ENCODE results near the gene ZNF521.

Gene ZNF521

DNA sequence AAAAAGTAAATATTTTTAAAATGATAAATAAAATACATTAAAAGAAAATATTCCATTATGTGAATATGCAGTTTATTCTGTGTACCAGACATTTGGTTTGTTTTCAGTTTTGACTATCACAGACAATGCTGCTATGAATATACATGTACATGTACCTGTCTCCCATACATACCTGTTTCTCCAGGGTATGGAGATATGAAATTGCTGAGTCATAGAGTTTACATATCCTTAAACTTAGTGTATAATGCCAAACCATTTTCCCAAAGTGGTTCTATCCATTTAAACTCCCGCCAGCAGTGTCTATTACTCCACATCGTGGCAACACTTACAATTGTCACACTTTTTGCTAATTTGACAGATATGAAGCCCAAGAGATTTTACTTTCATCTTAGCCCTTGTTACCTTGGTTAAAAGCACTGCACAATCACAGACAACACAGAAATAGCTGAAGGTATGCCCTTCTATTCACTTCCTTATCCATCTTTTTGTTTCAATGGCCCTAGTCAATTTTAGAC is 56.3 kb downstream of the ZNF521 start:
- Histone ChIP-seq H3K4me3 (ENCODE audit: insufficient read depth, low read depth, low read length, poor library complexity, severe bottlenecking) (no peak overlapping the region), H3K27ac (ENCODE audit: insufficient read depth, low read length, poor library complexity, severe bottlenecking) (no peak overlapping the region), H3K36me3 (ENCODE audit: control insufficient read depth, insufficient read depth, low read length) (no peaks in the 10 kb centered on the region), H3K27me3 (replicated peaks; ENCODE audit: control insufficient read depth, insufficient read depth, low read length, poor library complexity, severe bottlenecking) (no peaks in the 10 kb centered on the region), H3K9me3 (ENCODE audit: control insufficient read depth, low read length) (no peaks in the 10 kb centered on the region), H3K4me1 (ENCODE audit: control insufficient read depth, insufficient read depth, low read length, poor library complexity, severe bottlenecking) (no peaks in the 10 kb centered on the region)
- no peak for DNase-seq

- Histone ChIP-seq H3K27ac (ENCODE audit: insufficient read depth, low read length, poor library complexity, severe bottlenecking) (no peak overlapping the region), H3K4me1 (ENCODE audit: control insufficient read depth, insufficient read depth, low read length, poor library complexity, severe bottlenecking) (no peaks in the 10 kb centered on the region), H3K4me3 (ENCODE audit: insufficient read depth, low read depth, low read length, poor library complexity, severe bottlenecking) (no peak overlapping the region), H3K9me3 (ENCODE audit: control insufficient read depth, low read length) (no peaks in the 10 kb centered on the region), H3K27me3 (replicated peaks; ENCODE audit: control insufficient read depth, insufficient read depth, low read length, poor library complexity, severe bottlenecking) (no peaks in the 10 kb centered on the region), H3K36me3 (ENCODE audit: control insufficient read depth, insufficient read depth, low read length) (no peaks in the 10 kb centered on the region)
- DNase-seq: no peak
Measured at GRCh38 chr18:25291150-25291549, 60.8 kb downstream of the ZNF521 start.

DNA sequence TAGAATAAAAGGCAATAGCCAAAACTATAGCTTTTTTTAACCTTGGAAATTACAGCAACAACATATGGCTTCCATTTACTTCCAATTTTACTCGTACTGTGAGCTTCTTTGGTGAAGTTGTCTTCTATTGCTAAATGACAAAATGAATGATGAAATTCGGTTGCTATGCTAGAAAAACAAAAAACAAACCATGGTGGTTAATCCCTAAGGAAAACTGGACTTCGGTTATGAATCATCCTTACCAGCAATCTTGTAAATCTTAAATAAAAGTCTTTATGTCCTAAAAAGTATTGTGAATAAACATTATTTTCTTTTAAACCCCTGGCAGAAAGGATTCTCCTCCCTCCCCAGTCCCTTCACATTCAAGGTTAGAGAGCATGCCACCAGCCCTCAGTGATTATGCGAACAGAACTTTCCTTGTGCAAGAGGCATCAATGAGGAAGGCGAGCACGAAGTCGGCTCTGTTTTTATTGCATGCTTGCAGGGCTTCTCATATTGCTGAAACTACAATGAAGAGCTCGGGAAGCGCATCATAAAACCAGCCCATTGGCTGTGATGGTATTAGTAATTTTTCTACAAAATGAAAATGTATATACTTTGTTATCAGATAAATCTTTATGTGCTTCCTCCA is 62.9 kb downstream of the ZNF521 start:
- no peak for DNase-seq
- no peaks in the 10 kb centered on the region for H3K36me3 ChIP-seq (ENCODE audit: control insufficient read depth, insufficient read depth, low read length)
- H3K4me3 ChIP-seq (ENCODE audit: insufficient read depth, low read depth, low read length, poor library complexity, severe bottlenecking): no peak overlapping the region
- no peaks in the 10 kb centered on the region for H3K4me1 ChIP-seq (ENCODE audit: control insufficient read depth, insufficient read depth, low read length, poor library complexity, severe bottlenecking)
- H3K9me3 ChIP-seq (ENCODE audit: control insufficient read depth, low read length): no peaks in the 10 kb centered on the region
- no peaks in the 10 kb centered on the region for H3K27me3 ChIP-seq (replicated peaks; ENCODE audit: control insufficient read depth, insufficient read depth, low read length, poor library complexity, severe bottlenecking)
- H3K27ac ChIP-seq (ENCODE audit: insufficient read depth, low read length, poor library complexity, severe bottlenecking): no peak overlapping the region

DNA sequence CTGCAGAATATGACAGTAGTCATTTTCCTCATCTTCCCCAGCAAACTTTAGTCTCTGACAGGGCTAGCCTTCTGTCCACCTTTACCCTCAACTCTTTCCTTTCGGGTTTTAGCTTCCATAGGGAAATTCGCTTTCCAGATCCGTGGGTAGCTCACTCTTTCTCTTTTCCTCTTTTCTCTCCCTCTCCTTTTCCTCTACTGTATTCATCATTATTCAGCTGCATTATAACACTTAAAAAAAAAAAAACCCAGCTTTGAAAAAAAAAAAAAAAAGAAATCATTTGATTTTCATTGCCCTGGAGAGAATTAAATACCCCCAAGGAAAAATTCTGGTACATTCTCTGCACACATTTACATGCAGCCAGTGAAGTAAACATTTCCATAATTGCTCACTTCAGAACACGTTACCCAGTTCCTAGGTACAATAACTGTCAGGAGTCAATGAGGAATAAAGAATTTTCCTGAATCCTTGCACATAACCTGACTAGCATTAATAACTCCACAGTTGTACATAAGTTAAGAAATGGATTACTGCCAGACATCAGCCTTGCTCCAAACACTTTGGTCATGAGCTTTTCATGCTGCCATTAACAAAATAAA is 63.5 kb downstream of the ZNF521 start:
- Histone ChIP-seq H3K36me3 (ENCODE audit: control insufficient read depth, insufficient read depth, low read length) (no peaks in the 10 kb centered on the region), H3K27ac (ENCODE audit: insufficient read depth, low read length, poor library complexity, severe bottlenecking) (no peak overlapping the region), H3K4me1 (ENCODE audit: control insufficient read depth, insufficient read depth, low read length, poor library complexity, severe bottlenecking) (no peaks in the 10 kb centered on the region), H3K4me3 (ENCODE audit: insufficient read depth, low read depth, low read length, poor library complexity, severe bottlenecking) (no peak overlapping the region), H3K27me3 (replicated peaks; ENCODE audit: control insufficient read depth, insufficient read depth, low read length, poor library complexity, severe bottlenecking) (no peaks in the 10 kb centered on the region), H3K9me3 (ENCODE audit: control insufficient read depth, low read length) (no peaks in the 10 kb centered on the region)
- no peak for DNase-seq

DNA sequence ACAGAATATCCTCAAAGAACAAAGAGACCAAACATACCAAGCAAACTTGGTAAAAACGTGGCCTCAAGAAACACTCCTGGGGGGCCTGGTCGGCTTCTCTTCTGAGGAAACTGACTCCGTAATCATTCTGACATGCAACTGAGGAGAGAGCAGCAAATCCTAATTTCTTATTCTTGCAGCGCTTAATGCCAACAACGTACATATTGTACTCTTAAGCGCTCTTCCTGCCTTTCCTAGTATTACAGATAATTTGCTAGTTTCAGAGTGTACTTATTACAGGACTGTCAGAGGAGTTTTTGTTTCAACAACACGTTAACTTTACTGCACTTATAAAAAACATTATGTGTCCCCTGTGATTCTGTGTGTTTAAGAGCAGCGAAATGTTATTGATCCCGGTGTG is 64.9 kb downstream of the ZNF521 start:
- Histone ChIP-seq H3K4me1 (ENCODE audit: control insufficient read depth, insufficient read depth, low read length, poor library complexity, severe bottlenecking) (no peaks in the 10 kb centered on the region), H3K9me3 (ENCODE audit: control insufficient read depth, low read length) (no peaks in the 10 kb centered on the region), H3K27ac (ENCODE audit: insufficient read depth, low read length, poor library complexity, severe bottlenecking) (no peak overlapping the region), H3K4me3 (ENCODE audit: insufficient read depth, low read depth, low read length, poor library complexity, severe bottlenecking) (no peak overlapping the region), H3K36me3 (ENCODE audit: control insufficient read depth, insufficient read depth, low read length) (no peaks in the 10 kb centered on the region), H3K27me3 (replicated peaks; ENCODE audit: control insufficient read depth, insufficient read depth, low read length, poor library complexity, severe bottlenecking) (no peaks in the 10 kb centered on the region)
- no peak for DNase-seq

- Histone ChIP-seq H3K4me1 (ENCODE audit: control insufficient read depth, insufficient read depth, low read length, poor library complexity, severe bottlenecking) (no peaks in the 10 kb centered on the region), H3K27me3 (replicated peaks; ENCODE audit: control insufficient read depth, insufficient read depth, low read length, poor library complexity, severe bottlenecking) (no peaks in the 10 kb centered on the region), H3K27ac (ENCODE audit: insufficient read depth, low read length, poor library complexity, severe bottlenecking) (no peak overlapping the region), H3K36me3 (ENCODE audit: control insufficient read depth, insufficient read depth, low read length) (no peaks in the 10 kb centered on the region), H3K9me3 (ENCODE audit: control insufficient read depth, low read length) (no peaks in the 10 kb centered on the region), H3K4me3 (ENCODE audit: insufficient read depth, low read depth, low read length, poor library complexity, severe bottlenecking) (no peak overlapping the region)
- DNase-seq: no peak
Measured at GRCh38 chr18:25284861-25285550, 67.0 kb downstream of the ZNF521 start.

GRCh38 chr18:25284281-25284680 is 67.7 kb downstream of the ZNF521 start:
- H3K9me3 ChIP-seq (ENCODE audit: control insufficient read depth, low read length): no peaks in the 10 kb centered on the region
- H3K27me3 ChIP-seq (replicated peaks; ENCODE audit: control insufficient read depth, insufficient read depth, low read length, poor library complexity, severe bottlenecking): no peaks in the 10 kb centered on the region
- DNase-seq: no peak
- no peaks in the 10 kb centered on the region for H3K4me1 ChIP-seq (ENCODE audit: control insufficient read depth, insufficient read depth, low read length, poor library complexity, severe bottlenecking)
- no peaks in the 10 kb centered on the region for H3K36me3 ChIP-seq (ENCODE audit: control insufficient read depth, insufficient read depth, low read length)
- H3K4me3 ChIP-seq (ENCODE audit: insufficient read depth, low read depth, low read length, poor library complexity, severe bottlenecking): no peak overlapping the region
- H3K27ac ChIP-seq (ENCODE audit: insufficient read depth, low read length, poor library complexity, severe bottlenecking): no peak overlapping the region

DNA sequence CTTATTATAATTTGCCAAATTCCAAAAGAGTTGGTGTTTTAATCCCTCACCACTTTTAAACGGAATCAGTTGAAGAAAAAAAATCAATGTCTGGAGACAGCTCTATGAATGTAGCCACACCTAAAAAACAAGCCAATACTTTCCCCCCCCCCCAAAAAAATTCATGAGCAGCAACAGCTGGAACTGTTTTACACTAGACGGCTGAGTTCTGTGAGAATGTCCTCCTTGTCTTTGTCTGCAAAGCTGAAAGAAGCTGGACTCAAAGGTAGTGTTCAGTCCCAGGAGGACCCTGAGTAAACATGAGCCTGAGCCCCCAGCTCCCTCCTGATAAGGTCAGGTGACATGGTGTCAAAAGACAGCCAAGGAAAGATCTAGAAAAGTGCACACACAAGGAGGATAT is 68.2 kb downstream of the ZNF521 start:
- Histone ChIP-seq H3K27me3 (replicated peaks; ENCODE audit: control insufficient read depth, insufficient read depth, low read length, poor library complexity, severe bottlenecking) (no peaks in the 10 kb centered on the region), H3K27ac (ENCODE audit: insufficient read depth, low read length, poor library complexity, severe bottlenecking) (no peak overlapping the region), H3K4me1 (ENCODE audit: control insufficient read depth, insufficient read depth, low read length, poor library complexity, severe bottlenecking) (no peaks in the 10 kb centered on the region), H3K4me3 (ENCODE audit: insufficient read depth, low read depth, low read length, poor library complexity, severe bottlenecking) (no peak overlapping the region), H3K9me3 (ENCODE audit: control insufficient read depth, low read length) (no peaks in the 10 kb centered on the region), H3K36me3 (ENCODE audit: control insufficient read depth, insufficient read depth, low read length) (no peaks in the 10 kb centered on the region)
- no peak for DNase-seq

GRCh38 chr18:25282896-25283703 is 68.9 kb downstream of the ZNF521 start:
- Histone ChIP-seq H3K36me3 (ENCODE audit: control insufficient read depth, insufficient read depth, low read length) (no peaks in the 10 kb centered on the region), H3K27ac (ENCODE audit: insufficient read depth, low read length, poor library complexity, severe bottlenecking) (no peak overlapping the region), H3K4me3 (ENCODE audit: insufficient read depth, low read depth, low read length, poor library complexity, severe bottlenecking) (no peak overlapping the region), H3K27me3 (replicated peaks; ENCODE audit: control insufficient read depth, insufficient read depth, low read length, poor library complexity, severe bottlenecking) (no peaks in the 10 kb centered on the region), H3K9me3 (ENCODE audit: control insufficient read depth, low read length) (no peaks in the 10 kb centered on the region), H3K4me1 (ENCODE audit: control insufficient read depth, insufficient read depth, low read length, poor library complexity, severe bottlenecking) (no peaks in the 10 kb centered on the region)
- no peak for DNase-seq

All from effector memory CD4-positive, alpha-beta T cell (primary cell).